SU-DHL-6 (cell line): ENCODE results near the gene LSP1.

Experiments used
- EZH2phosphoT487 ChIP-seq: fragments of 200-600 bp; sonication (generic), shearing (Covaris generic); conservative IDR thresholded peaks from 2 replicates; pipeline ENCODE4 v1.6.1; 2018; ENCODE audit warnings: mild to moderate bottlenecking, antibody characterized with exemption, low read length, moderate library complexity, mixed read lengths
- TF ChIP-seq, protein P1 (sequence below): fragments of 200-600 bp; sonication (generic); IDR thresholded peaks from one replicate; pipeline ENCODE4 v1.5.1; 2017; ENCODE audit warnings: antibody characterized with exemption, mild to moderate bottlenecking, low read length, moderate library complexity; ENCODE audit not compliant: insufficient read depth, poor library complexity, severe bottlenecking

GRCh38 chr11:1928470-1928890, 75.6 kb downstream of the LSP1 start:
- TF ChIP-seq, protein P1, sequence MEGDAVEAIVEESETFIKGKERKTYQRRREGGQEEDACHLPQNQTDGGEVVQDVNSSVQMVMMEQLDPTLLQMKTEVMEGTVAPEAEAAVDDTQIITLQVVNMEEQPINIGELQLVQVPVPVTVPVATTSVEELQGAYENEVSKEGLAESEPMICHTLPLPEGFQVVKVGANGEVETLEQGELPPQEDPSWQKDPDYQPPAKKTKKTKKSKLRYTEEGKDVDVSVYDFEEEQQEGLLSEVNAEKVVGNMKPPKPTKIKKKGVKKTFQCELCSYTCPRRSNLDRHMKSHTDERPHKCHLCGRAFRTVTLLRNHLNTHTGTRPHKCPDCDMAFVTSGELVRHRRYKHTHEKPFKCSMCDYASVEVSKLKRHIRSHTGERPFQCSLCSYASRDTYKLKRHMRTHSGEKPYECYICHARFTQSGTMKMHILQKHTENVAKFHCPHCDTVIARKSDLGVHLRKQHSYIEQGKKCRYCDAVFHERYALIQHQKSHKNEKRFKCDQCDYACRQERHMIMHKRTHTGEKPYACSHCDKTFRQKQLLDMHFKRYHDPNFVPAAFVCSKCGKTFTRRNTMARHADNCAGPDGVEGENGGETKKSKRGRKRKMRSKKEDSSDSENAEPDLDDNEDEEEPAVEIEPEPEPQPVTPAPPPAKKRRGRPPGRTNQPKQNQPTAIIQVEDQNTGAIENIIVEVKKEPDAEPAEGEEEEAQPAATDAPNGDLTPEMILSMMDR, result no peak
- TF ChIP-seq EZH2phosphoT487, result no peak
